Stimulated activated naive CD8-positive, alpha-beta T cell treated with anti-CD3 and anti-CD28 coated beads, Interleukin-15, amount 100 ng/mL, for 72 hours (primary cell): ENCODE results near the gene SNX15.
A peak's percentile ranks its signal among the peaks of the same experiment; 100 is the strongest.
"Not testable (repeated sequence)": the region's sequence is repeated elsewhere in the genome, so short reads cannot be mapped to it uniquely, and the experiment has no call there.

Experiments used
- ATAC-seq: fragments of 150-1000 bp; cut with Tn5 transposase; 2 replicates; pipeline ENCODE4 v1.10.0; 2021; ENCODE audit warnings: mild to moderate bottlenecking, moderate library complexity
- DNase-seq, 2 donors: peaks; one replicate each; pipeline ENCODE4 v3.0.0; 2021 to 2022
- H3K27ac Mint-ChIP-seq, 2 donors: one replicate each; pipeline ENCODE4 v1.8.0; 2022; ENCODE audit warnings: mild to moderate bottlenecking in 2 of 2, mixed read lengths in 2 of 2, moderate library complexity in 2 of 2
- H3K27me3 Mint-ChIP-seq: one replicate; pipeline ENCODE4 v1.8.0; 2022; ENCODE audit warnings: mixed read lengths
- H3K4me1 Mint-ChIP-seq: one replicate; pipeline ENCODE4 v1.8.0; 2022; ENCODE audit warnings: mild to moderate bottlenecking, mixed read lengths
- H3K4me3 Mint-ChIP-seq, 2 donors: one replicate each; pipeline ENCODE4 v1.8.0; 2022; ENCODE audit warnings: mild to moderate bottlenecking in 2 of 2, mixed read lengths in 2 of 2, moderate library complexity in 1 of 2
- H3K9me3 Mint-ChIP-seq, 2 donors: one replicate each; pipeline ENCODE4 v1.8.0; 2022; ENCODE audit warnings: mixed read lengths in 2 of 2

SNX15 gene, protein sequence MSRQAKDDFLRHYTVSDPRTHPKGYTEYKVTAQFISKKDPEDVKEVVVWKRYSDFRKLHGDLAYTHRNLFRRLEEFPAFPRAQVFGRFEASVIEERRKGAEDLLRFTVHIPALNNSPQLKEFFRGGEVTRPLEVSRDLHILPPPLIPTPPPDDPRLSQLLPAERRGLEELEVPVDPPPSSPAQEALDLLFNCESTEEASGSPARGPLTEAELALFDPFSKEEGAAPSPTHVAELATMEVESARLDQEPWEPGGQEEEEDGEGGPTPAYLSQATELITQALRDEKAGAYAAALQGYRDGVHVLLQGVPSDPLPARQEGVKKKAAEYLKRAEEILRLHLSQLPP

DNA sequence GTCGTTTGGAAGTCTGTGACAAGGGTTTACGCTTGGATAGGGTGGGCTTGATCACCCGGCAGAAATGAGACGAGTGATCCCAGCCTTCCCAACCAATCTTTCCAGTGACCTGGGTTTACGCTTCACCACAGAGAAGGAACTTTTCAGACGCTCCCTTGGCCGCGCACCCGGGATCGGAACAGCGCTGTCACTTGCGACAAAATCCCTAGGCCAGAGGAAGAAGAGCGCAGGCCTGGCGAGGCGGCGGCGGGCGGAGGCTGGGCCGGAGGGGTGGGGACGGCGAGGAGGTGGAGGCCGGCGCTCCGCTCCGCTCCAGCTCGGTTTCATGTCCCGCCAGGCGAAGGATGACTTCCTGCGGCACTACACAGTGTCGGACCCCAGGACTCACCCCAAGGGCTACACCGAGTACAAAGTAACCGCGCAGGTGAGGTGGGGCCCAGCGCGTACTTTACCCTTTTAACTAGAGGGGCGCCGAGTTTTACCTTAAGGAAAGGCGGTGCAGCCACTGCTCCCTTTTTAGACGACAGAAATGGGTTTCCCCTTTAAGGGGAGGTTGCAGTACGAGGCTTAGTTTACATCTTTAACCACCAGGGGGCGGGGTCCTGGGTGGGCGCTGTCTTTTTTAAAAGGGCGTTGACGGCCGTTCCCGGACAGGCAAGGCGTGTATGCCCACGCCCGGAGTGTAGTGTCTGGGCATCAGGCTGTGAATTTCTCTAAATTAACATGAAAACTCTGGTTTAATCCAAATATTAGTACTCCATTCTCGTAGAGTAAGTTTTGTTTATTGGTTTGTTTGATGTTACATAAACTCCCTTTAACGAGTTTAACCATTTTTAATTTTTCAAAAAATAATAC is at the start of gene SNX15:
Gene SNX15, plus strand, starts transcription at position 227 of the 855 bp plus-strand sequence. Its CDS starts 99 bp downstream, at position 326.
- H3K27me3 Mint-ChIP-seq: no peaks in the 10 kb centered on the region
- peak; percentile 96 for ATAC-seq
- DNase-seq: peak; percentile 92 to 93
- no peaks in the 10 kb centered on the region for H3K9me3 Mint-ChIP-seq
- peak within 1 kb of the TSS; percentile 58 to 82 for H3K4me3 Mint-ChIP-seq
- peak within 1 kb of the TSS; percentile 64 to 78 for H3K27ac Mint-ChIP-seq
- peaks cover 19% of the 10 kb centered on the region for H3K4me1 Mint-ChIP-seq

DNA sequence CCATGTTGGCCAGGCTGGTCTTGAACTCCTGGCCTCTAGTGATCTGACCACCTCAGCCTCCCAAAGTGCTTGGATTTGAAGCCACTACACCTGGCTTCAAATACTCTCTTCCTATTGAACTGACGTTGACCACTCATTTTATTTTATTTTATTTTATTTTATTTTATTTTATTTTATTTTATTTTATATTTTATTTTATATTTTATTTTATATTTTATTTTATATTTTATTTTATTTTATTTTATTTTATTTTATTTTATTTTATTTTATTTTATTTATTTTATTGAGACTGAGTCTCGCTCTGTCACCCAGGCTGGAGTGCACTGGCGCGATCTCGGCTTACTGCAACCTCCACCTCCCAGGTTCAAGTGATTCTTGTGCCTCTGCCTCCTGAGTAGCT is 43.9 kb upstream of the SNX15 start:
- ATAC-seq, H3K4me3 Mint-ChIP-seq, H3K4me1 Mint-ChIP-seq: not testable (repeated sequence)

DNA sequence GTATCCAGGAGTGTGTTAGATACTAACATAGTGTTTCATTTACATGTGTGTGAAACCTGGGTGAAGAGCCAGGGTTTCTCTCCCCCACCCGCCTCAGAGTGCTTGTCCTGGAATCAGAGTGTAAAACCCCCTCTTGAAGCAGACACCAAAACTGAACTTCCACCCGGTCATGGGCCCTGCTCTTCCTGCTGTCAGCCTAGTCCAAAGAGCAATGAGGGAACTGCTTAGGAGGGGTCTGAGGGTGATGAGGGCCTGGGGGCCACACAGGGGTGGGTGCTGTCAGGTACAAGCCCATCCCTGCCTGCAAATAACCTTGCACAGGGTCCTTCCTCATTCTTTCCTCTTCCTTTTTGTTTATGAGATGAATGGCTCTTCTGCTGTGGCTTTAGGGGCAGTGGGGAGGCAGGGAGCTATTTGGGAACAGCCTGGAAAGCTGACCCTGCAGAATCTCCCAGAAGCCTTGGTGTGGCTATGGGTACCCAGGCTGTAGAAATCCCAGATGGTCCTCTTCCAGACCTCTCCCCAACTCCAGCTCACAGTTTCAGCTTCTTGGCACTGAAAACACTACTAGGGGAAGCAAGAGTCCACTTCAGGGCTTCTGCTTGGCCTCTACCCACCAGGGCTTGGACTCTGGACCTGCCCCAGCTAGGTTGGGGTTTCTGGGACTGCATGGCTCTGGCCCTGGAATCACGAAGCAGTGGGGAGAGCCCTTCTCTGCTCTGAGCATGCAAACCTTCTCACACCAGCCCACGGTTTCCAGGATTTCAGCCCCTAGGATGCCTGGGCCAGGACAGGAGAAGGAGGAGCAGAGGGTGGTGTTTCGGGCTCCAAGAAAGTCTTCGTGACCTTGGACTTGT is 39.0 kb upstream of the SNX15 start:
- H3K27ac Mint-ChIP-seq: no peak overlapping the region
- H3K27me3 Mint-ChIP-seq: peaks cover 8% of the 10 kb centered on the region
- H3K4me3 Mint-ChIP-seq: no peak overlapping the region

More for the DNA sequence above, 43.9 kb upstream of the SNX15 start:
- DNase-seq, H3K27ac Mint-ChIP-seq, H3K9me3 Mint-ChIP-seq: not testable (repeated sequence)
- H3K27me3 Mint-ChIP-seq: peaks cover 11% of the 10 kb centered on the region

DNA sequence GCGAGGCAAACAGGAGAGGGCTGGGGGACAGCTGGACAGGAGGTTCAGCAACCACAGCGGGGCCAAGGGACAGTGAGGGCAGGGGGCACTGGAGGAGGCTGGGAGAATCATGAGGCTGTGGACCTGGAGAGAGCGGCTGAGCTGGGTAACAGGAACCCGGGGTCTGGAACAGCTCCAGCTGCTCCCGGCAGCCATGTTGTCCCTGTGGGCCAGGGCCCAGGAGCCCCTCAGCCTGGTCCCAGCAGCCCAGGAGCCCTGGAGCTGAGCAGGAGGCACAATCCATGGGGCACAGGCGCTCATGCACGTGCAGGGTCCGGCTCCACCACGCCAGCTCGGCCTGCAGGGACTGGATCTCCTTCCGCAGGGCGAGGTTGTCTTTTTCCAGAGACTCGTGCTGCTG is 37.8 kb upstream of the SNX15 start:
- DNase-seq (no peak), ATAC-seq (no peak)
- H3K27ac Mint-ChIP-seq: no peak overlapping the region
- H3K4me1 Mint-ChIP-seq: peaks cover 11% of the 10 kb centered on the region
- H3K4me3 Mint-ChIP-seq: no peak overlapping the region
- peaks cover 14% of the 10 kb centered on the region for H3K27me3 Mint-ChIP-seq
- no peaks in the 10 kb centered on the region for H3K9me3 Mint-ChIP-seq

More for the DNA sequence above, 39.0 kb upstream of the SNX15 start:
- DNase-seq (no peak), ATAC-seq (no peak)
- Mint-ChIP-seq H3K9me3 (no peaks in the 10 kb centered on the region), H3K4me1 (peaks cover 11% of the 10 kb centered on the region)

DNA sequence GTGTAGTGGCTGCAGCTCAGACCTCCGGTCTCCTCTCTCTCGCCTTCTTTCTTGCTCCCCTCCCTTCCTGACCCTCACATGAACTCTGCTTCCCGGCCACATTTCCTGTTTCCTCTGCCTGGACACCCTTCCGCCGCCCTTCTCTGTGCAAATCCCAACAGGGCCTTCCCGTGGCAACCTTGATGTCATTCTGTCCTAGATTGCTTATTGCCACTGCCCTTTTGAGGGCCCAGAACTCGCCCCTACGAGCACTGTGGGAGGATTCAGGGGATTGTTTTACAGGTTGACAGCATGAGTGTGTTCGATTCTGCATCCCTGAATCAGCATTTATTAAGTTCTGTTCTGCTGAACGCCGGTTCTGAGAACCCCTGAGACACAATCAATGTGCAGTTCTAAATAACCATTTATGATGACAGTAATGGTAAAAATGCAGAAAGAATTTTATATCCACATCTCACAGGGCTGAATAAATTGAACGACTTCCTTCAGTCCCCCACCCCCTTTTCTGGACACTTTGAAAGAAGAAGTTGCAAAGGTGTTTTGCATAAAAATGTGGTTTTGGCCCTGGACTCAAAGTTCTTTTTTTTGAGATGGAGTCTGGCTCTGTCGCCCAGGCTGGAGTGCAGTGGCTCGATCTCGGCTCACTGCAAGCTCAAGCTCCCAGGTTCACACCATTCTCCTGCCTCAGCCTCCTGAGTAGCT is 36.9 kb upstream of the SNX15 start:
- H3K4me3 Mint-ChIP-seq: peak overlapping the region in 1 of 2 donors; percentile 1
- H3K4me1 Mint-ChIP-seq: peaks cover 11% of the 10 kb centered on the region
- H3K27ac Mint-ChIP-seq: peak overlapping the region; percentile 8 to 83
- no peaks in the 10 kb centered on the region for H3K9me3 Mint-ChIP-seq
- peaks cover 23% of the 10 kb centered on the region for H3K27me3 Mint-ChIP-seq
- no peak for DNase-seq
- ATAC-seq: no peak

DNA sequence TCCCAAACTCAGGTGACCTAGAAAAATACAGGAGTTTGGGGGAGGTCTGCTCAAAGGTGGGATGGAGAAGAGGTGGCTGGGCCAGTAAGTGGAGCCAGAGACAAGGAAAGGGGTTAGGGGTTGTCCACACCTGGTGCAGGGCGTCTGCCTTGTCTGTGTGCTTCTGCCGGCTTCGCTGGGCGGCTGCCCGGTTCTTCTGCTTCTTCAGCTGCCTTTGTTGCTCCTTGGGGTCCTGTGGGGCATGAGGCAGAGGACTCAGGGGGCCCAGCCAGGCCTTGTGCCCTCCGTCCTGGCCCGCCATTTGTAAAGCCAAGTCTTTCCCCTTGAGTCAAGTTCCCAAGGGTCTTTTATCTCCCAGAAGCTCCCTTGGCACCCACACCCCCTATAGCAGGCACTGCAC is 32.9 kb upstream of the SNX15 start:
- H3K27me3 Mint-ChIP-seq: peaks cover 33% of the 10 kb centered on the region
- peaks cover 37% of the 10 kb centered on the region for H3K4me1 Mint-ChIP-seq
- H3K4me3 Mint-ChIP-seq: no peak overlapping the region
- ATAC-seq (no peak), DNase-seq (no peak)
- H3K27ac Mint-ChIP-seq: no peak overlapping the region
- H3K9me3 Mint-ChIP-seq: no peaks in the 10 kb centered on the region

DNA sequence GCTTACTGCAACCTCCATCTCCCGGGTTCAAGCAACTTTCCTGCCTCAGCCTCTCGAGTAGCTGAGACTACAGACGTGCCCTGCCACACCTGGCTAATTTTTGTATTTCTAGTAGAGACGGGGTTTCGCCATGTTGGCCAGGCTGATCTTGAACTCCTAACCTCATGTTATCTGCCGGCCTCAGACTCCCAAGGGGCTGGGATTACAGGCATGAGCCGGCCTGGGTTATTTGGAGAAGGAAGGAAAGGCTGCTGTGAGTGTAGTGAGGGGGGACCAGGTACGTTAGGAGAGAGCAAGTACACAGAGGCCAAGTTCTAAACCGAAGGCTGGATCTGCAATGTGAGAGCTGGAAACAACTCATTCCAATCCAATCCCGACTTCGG is 30.9 kb upstream of the SNX15 start:
- Mint-ChIP-seq H3K27ac (no peak overlapping the region), H3K4me1 (peaks cover 25% of the 10 kb centered on the region), H3K4me3 (no peak overlapping the region), H3K9me3 (no peaks in the 10 kb centered on the region), H3K27me3 (peaks cover 33% of the 10 kb centered on the region)
- ATAC-seq (no peak), DNase-seq (no peak)

DNA sequence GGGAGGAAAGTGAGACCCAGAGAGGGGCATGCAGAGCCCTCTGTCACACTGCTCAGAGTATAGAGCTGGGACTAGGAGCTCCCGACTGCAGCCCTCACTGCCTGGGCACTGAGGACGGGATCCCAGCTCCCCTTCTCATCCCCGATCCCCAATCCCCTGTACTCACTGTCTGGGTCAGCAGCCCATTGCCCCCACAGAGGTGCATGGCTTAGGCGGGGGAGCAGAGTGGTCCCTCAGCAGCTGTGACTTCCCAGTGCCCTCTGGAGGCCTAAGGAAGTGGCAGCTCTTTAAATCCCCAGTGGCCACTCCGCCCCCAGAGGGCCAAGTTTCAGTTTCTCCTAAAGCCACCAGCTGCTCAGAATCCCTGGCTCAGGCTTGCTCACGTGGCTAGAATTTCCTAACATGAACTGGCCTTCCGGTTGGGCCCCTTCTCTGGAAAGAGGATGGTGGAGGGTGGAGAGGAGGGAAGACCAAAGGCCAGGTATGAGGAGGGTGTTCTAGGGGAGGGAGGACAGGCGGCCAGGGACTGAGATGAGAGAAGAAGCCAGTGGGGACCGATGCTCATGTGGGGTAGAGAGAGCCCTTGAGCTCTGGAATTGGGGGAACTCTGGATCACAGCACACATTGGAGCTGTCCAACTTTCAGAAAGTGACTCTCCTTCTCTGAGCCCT is 30.4 kb upstream of the SNX15 start, which contains the start of gene BATF2:
Gene BATF2, minus strand, starts transcription at position 262 of the 671 bp plus-strand sequence. Its CDS starts 57 bp downstream, at position 205.
- H3K4me3 Mint-ChIP-seq: no peak within 1 kb of the TSS
- peaks cover 33% of the 10 kb centered on the region for H3K27me3 Mint-ChIP-seq
- DNase-seq (no peak), ATAC-seq (peak; percentile 46)
- no peak within 1 kb of the TSS for H3K27ac Mint-ChIP-seq
- no peaks in the 10 kb centered on the region for H3K9me3 Mint-ChIP-seq
- H3K4me1 Mint-ChIP-seq: peaks cover 25% of the 10 kb centered on the region

DNA sequence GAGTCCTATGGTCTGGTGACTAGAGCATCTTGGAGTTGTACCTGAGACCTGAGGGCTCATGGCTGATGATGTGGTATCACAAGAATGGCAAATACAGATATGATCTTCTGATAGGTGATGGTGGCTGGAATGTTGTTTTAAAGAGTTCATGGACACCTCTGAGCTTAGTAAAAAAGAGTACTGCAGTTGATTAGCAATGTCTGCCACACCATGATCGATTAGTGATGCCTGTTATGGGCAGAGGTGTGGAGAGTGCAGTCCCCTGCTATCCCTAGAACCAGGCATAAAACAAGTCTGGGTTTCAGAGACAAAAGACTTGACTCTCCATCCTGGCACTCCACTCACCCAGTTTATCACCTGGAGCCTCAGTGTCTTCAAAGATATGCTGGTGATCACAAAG is 29.1 kb upstream of the SNX15 start:
- Mint-ChIP-seq H3K27ac (peak overlapping the region; percentile 69 to 81), H3K9me3 (no peaks in the 10 kb centered on the region), H3K4me1 (peaks cover 25% of the 10 kb centered on the region), H3K27me3 (peaks cover 25% of the 10 kb centered on the region), H3K4me3 (peak overlapping the region; percentile 59 to 74)
- no peak for DNase-seq
- peak; percentile 69 for ATAC-seq

DNA sequence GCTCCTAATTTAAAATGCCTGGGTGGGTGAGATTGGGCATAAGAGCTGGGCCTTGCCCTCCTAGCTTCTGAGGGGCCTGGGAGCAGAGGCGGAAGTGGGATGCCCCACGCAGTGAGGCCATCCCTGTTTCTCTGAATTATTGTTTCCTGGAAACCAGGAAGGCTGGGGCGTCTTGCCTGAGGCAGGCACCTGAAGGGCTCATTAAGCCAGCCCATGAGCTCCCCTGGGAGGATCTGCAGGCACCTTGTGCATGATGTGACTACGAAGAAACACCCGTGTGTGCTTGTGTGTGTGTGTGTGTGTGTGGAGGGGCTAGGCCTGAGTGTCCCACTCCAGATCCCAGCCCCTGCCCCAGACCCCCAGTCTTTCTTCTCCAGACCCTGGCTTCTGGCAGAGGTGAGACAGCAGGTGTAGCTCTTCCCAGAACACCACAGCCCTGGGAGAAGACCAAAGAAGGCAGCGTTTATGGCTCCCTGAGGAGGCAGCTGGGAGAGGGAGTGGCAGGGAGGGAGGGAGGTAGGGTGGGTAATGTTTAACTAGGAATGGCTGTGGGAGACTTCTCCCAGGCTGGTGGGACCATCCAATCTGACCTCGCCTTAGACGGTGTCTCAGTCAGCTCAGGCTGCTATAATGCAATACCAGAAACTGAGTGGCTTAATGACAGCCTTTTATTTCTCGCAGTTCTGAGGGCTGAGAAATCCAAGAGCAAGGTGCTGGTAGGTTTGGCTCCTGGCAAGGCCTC is 28.4 kb upstream of the SNX15 start:
- H3K9me3 Mint-ChIP-seq: no peaks in the 10 kb centered on the region
- H3K4me3 Mint-ChIP-seq: peak overlapping the region; percentile 59 to 74
- peaks cover 25% of the 10 kb centered on the region for H3K4me1 Mint-ChIP-seq
- DNase-seq (no peak), ATAC-seq (no peak)
- H3K27me3 Mint-ChIP-seq: peaks cover 24% of the 10 kb centered on the region
- H3K27ac Mint-ChIP-seq: peak overlapping the region; percentile 69 to 92

DNA sequence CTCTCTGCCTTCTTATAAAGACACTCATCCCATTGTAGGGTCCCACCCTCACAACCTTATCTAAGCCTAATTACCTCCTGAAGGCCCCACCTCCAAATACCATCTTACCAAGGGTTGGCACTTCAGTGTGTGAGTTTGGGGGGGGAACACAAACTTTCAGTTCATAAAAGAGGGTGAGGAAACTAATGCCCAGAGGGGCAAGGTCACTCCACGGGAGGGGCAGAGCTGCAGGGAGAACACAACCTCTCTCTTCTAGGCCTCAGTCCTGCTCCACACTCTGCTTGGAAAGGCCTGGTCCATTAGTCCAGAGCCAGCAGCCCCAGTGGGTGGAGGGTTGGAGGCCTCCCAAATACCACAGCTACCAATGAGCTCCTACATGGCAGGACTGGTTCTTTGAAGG is 27.8 kb upstream of the SNX15 start:
- Mint-ChIP-seq H3K27me3 (peaks cover 18% of the 10 kb centered on the region), H3K4me3 (no peak overlapping the region), H3K9me3 (no peaks in the 10 kb centered on the region), H3K27ac (no peak overlapping the region), H3K4me1 (peaks cover 25% of the 10 kb centered on the region)
- no peak for DNase-seq
- no peak for ATAC-seq

DNA sequence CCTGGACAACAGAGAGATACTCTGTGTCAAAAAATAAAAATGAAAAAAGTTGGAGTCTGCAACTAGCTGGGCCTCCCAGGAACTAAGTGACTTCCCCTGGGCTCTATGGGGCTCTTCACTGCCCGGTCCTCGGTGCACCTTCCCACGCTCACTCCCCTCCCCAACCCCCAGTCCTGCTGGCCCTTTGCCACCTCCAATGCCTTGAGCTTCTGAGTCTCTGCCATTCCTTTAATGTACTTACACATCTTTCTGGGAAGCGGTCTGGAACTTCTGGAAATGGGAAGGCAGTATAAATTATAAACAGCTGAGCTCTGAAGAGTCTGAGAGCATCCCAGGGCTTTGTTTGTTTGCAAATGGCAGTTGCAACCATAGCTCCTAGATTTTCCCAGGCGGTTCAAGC is 24.5 kb upstream of the SNX15 start:
- DNase-seq (no peak), ATAC-seq (no peak)
- Mint-ChIP-seq H3K27me3 (no peaks in the 10 kb centered on the region), H3K27ac (peak overlapping the region in 1 of 2 donors; percentile 21), H3K9me3 (no peaks in the 10 kb centered on the region), H3K4me3 (no peak overlapping the region), H3K4me1 (peaks cover 13% of the 10 kb centered on the region)

DNA sequence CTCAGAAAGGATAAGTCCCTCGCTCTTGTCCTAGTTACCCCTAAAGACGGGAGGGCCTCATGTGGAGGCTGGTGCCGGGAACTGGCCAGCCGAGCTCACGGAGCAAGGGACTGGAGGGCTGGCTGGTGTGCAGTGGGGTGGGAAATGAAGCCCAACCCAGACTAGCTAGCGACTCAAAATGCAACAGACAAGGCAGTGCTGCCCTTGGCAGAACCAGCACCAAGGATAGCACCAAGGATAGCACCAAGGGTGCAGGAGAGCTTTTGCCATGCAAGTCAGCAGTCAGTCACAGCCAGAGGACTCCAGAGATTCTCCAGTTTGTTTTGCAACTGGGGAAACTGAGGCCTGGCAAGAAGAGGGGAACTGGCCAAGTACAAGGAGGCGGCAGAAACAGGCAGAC is 24.0 kb upstream of the SNX15 start:
- no peaks in the 10 kb centered on the region for H3K9me3 Mint-ChIP-seq
- DNase-seq (no peak), ATAC-seq (no peak)
- no peak overlapping the region for H3K4me3 Mint-ChIP-seq
- peaks cover 8% of the 10 kb centered on the region for H3K4me1 Mint-ChIP-seq
- no peaks in the 10 kb centered on the region for H3K27me3 Mint-ChIP-seq
- H3K27ac Mint-ChIP-seq: no peak overlapping the region

DNA sequence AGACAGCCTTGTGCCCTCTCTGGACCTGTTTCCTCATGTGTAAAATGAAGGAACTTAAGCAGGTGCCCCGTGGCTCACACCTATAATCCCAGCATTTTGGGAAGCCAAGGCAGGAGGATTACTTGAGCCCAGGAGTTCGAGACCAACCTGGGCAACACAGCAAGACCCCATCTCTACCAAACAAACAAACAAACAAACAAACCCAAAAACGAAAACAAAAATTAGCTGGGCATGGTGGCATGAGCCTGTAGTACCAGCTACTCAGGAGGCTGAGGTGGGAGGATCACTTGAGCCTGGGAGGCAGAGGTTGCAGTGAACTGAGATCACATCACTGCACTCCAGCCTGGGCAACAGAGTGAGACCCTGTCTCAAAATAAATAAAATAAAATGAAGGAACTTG is 23.3 kb upstream of the SNX15 start:
- H3K27ac Mint-ChIP-seq, H3K4me1 Mint-ChIP-seq, H3K9me3 Mint-ChIP-seq, H3K27me3 Mint-ChIP-seq, H3K4me3 Mint-ChIP-seq, ATAC-seq, DNase-seq: not testable (repeated sequence)
